Endothelial cell of umbilical vein (primary cell): ENCODE results near the gene GGA1. TPM values are rescaled to one million over a fixed set of nuclear protein-coding genes. Genes with fewer than 3 reads are reported as not detected.

Experiments used
- BruUV-seq: library from RNA; stranded (reverse); fragments of 400-500 nt; replicated peaks from 2 replicates; lab custom pipeline; 2021; lab: Mats Ljungman, UMichigan
- CTCF ChIA-PET: fragments of 300-600, 350-600 bp; sonication (Branson Sonifier 250); formaldehyde crosslinking; loops from one replicate; lab custom pipeline; 2021; ENCODE audit warnings: antibody characterized with exemption, inconsistent platforms; lab: Charles Lee
- POLR2A ChIA-PET: fragments of 300-600, 350-600 bp; sonication (Branson Sonifier 250); formaldehyde crosslinking; loops from one replicate; lab custom pipeline; 2021; ENCODE audit warnings: antibody characterized with exemption, inconsistent platforms; lab: Charles Lee
- DNase-seq: peaks from one replicate; pipeline ENCODE4 v3.0.0-alpha.2; 2011; ENCODE audit warnings: low read depth, low spot score
- FAIRE-seq: peaks from 2 replicates; lab custom pipeline; 2011; peaks lifted over from hg19 to GRCh38; lab: Jason Lieb, UNC
- H2AFZ ChIP-seq: 2 replicates; pipeline ENCODE4 v1.6.0; 2012; ENCODE audit warnings: low read depth, low read length, control low read depth, inconsistent platforms
- H3K27ac ChIP-seq: 2 replicates; pipeline ENCODE4 v1.5.1; 2011; ENCODE audit warnings: low read depth, mild to moderate bottlenecking, control low read depth, low read length, moderate library complexity; ENCODE audit not compliant: insufficient read depth
- H3K27me3 ChIP-seq, 2 experiments: 2 replicates each; pipeline versions ENCODE4 v1.6.0 to v1.6.1; 2011; ENCODE audit warnings: low read length in 2 of 2, mixed read lengths in 1 of 2; ENCODE audit not compliant: control insufficient read depth in 2 of 2, insufficient read depth in 2 of 2
- H3K36me3 ChIP-seq, 2 experiments: 2 replicates in 1 of 2; 3 replicates in 1 of 2; pipeline ENCODE4 v1.5.1; 2011; ENCODE audit warnings: low read length in 2 of 2, mild to moderate bottlenecking in 1 of 2, moderate library complexity in 1 of 2; ENCODE audit not compliant: control insufficient read depth in 2 of 2, insufficient read depth in 2 of 2; ENCODE audit errors: extremely low read depth in 1 of 2
- H3K4me1 ChIP-seq: 3 replicates; pipeline ENCODE4 v1.5.1; 2011; ENCODE audit warnings: mild to moderate bottlenecking, low read length; ENCODE audit not compliant: control insufficient read depth, insufficient read depth; ENCODE audit errors: extremely low read depth
- H3K4me2 ChIP-seq: 2 replicates; pipeline ENCODE4 v1.6.1; 2011; ENCODE audit warnings: low read length, control low read depth, mixed read lengths; ENCODE audit not compliant: insufficient read depth
- H3K4me3 ChIP-seq, 3 experiments: fragments of 200-600 bp in 1 of 3; sonication (generic), shearing (Covaris generic) in 1 of 3; replicated peaks in 1 of 3; 2 replicates each; pipeline ENCODE4 v1.5.1; 2011 to 2016; ENCODE audit warnings: control low read depth in 3 of 3, low read length in 3 of 3, mild to moderate bottlenecking in 2 of 3, inconsistent platforms in 1 of 3, low read depth in 1 of 3, moderate library complexity in 1 of 3; ENCODE audit not compliant: insufficient read depth in 1 of 3
- H3K79me2 ChIP-seq: 2 replicates; pipeline ENCODE4 v1.6.0; 2012; ENCODE audit warnings: low read length, inconsistent platforms; ENCODE audit not compliant: control insufficient read depth, insufficient read depth
- H3K9ac ChIP-seq: replicated peaks from 2 replicates; pipeline ENCODE3; 2011; ENCODE audit warnings: low read length, control low read depth; ENCODE audit not compliant: insufficient read depth; ENCODE audit errors: extremely low read depth
- H3K9me1 ChIP-seq: replicated peaks from 3 replicates; pipeline ENCODE4 v1.6.0; 2011; ENCODE audit warnings: mild to moderate bottlenecking, low read length; ENCODE audit not compliant: control insufficient read depth, insufficient read depth; ENCODE audit errors: extremely low read depth
- H3K9me3 ChIP-seq: replicated peaks from 2 replicates; pipeline ENCODE4 v1.5.1; 2012; ENCODE audit warnings: low read length, inconsistent platforms; ENCODE audit not compliant: control insufficient read depth, insufficient read depth
- H4K20me1 ChIP-seq: replicated peaks from 2 replicates; pipeline ENCODE3; 2011; ENCODE audit warnings: mild to moderate bottlenecking, low read length; ENCODE audit not compliant: control insufficient read depth, insufficient read depth; ENCODE audit errors: extremely low read depth
- CTCF ChIP-seq, 2 donors: IDR thresholded peaks; 1 replicate in 1 of 2; 2 replicates in 1 of 2; pipeline ENCODE4 v1.5.1; 2011; ENCODE audit warnings: low read length in 2 of 2, mild to moderate bottlenecking in 2 of 2, moderate library complexity in 2 of 2, control low read depth in 1 of 2, inconsistent platforms in 1 of 2, low read depth in 1 of 2; ENCODE audit not compliant: insufficient read depth in 1 of 2; ENCODE audit errors: extremely low read depth in 1 of 2
- EZH2 ChIP-seq: IDR thresholded peaks from 2 replicates; pipeline ENCODE4 v1.6.1; 2012; ENCODE audit warnings: borderline replicate concordance, low read depth, mild to moderate bottlenecking, moderate library complexity, low read length, inconsistent platforms; ENCODE audit not compliant: severe bottlenecking
- FOS ChIP-seq: IDR thresholded peaks from 2 replicates; pipeline ENCODE4 v1.6.1; 2011; ENCODE audit warnings: mild to moderate bottlenecking, low read length, moderate library complexity, borderline replicate concordance; ENCODE audit not compliant: insufficient read depth
- GATA2 ChIP-seq: IDR thresholded peaks from 2 replicates; pipeline ENCODE4 v1.7.0; 2011; ENCODE audit warnings: low read depth, mild to moderate bottlenecking, moderate library complexity, mixed read lengths, low read length; ENCODE audit not compliant: insufficient read length, insufficient read depth
- JUN ChIP-seq: IDR thresholded peaks from 2 replicates; pipeline ENCODE4 v1.6.1; 2011; ENCODE audit warnings: borderline replicate concordance, low read depth; ENCODE audit not compliant: insufficient read length, insufficient read depth
- MAX ChIP-seq: IDR thresholded peaks from 2 replicates; pipeline ENCODE4 v1.6.1; 2011; ENCODE audit not compliant: insufficient read depth, insufficient read length
- MYC ChIP-seq: IDR thresholded peaks from one replicate; pipeline ENCODE4 v1.6.1; 2011; ENCODE audit warnings: mild to moderate bottlenecking, low read depth, low read length
- POLR2A ChIP-seq: IDR thresholded peaks from 2 replicates; pipeline ENCODE4 v1.6.1; 2012; ENCODE audit warnings: low read depth, mild to moderate bottlenecking, control low read depth, low read length
- POLR2AphosphoS5 ChIP-seq: IDR thresholded peaks from 2 replicates; pipeline ENCODE4 v1.6.1; 2012; ENCODE audit warnings: low read depth, mild to moderate bottlenecking, control low read depth, low read length, moderate library complexity; ENCODE audit not compliant: insufficient read depth
- dilution Hi-C: fragments of 300-500 bp; cut with MboI; formaldehyde crosslinking; loops from one replicate; pipeline ENCODE4 v1.15.0; 2019; ENCODE audit warnings: low sequenced_read_pairs; ENCODE audit not compliant: extremely low pct_ligation_motif_present
- intact Hi-C: fragments of 100-400 bp; cut with micrococcal nuclease; formaldehyde crosslinking; loops from one replicate; pipeline ENCODE4 v1.10.0; 2022
- polyA plus RNA-seq, 4 experiments: library from polyadenylated mRNA; depleted of rRNA in 3 of 4; stranded (reverse) in 3 of 4; unstranded in 1 of 4; fragments of >200 nt; gene quantifications; 2 replicates each; pipeline versions ENCODE4 v1.2.1 to v1.2.3, GENCODE V29; 2011 to 2012; ENCODE audit warnings: missing spikeins in 1 of 4
- total RNA-seq: library from RNA; stranded (reverse); gene quantifications from 2 replicates; pipeline ENCODE4 v1.2.3, GENCODE V29; 2021

Gene GGA1
- total and polyA plus RNA-seq, 2 donors (not counting 3 experiments of a cell fraction or from before 2014, with no cell fraction given) = 54.1 to 67.5 TPM

DNA sequence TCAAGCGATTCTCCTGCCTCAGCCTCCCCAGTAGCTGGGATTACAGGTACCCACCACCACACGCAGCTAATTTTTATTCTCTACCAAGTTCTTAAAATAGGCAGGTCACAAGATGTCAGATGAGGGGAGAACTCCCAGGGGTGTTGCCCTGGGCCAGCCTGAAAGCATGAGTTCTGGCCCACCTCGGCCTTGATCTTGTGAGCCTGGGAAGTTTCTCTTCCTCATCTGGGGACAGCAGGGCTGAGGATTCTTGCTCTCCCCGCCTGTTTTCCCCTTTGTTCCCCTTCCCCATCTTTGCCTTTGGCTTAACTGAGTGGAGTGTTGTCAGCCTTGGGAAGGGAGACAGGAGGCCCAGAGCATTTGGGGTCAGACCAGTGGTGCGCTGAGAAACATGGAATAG, 53.4 kb downstream of the GGA1 start:
- H3K27me3 ChIP-seq = no peaks in the 10 kb centered on the region
- peaks cover 32% of the 10 kb centered on the region for H3K79me2 ChIP-seq
- no peak overlapping the region for H2AFZ ChIP-seq
- no peak overlapping the region for H3K4me3 ChIP-seq
- H3K9me1 ChIP-seq = no peaks in the 10 kb centered on the region
- no peak for DNase-seq
- H4K20me1 ChIP-seq = no peaks in the 10 kb centered on the region
- ChIA-PET CTCF (interaction anchor here (1.4 to 8.6 kb wide), 8 partner anchors 9 to 201 kb away, joined by 5 to 220 read pairs (median 16); partner anchors contain the start of genes LGALS1 and NOL12), POLR2A (no interaction called here)
- H3K9ac ChIP-seq = no peak overlapping the region
- TF ChIP-seq POLR2A = no peak
- no peak for TF ChIP-seq CTCF (IDR thresholded peaks at IDR 0.05; ENCODE audit: extremely low read depth in 1 of 2, insufficient read depth in 1 of 2, low read depth in 1 of 2, low read length in 2 of 2)
- TF ChIP-seq POLR2AphosphoS5 = no peak
- no peak for TF ChIP-seq EZH2
- TF ChIP-seq MAX = no peak
- TF ChIP-seq FOS = no peak
- TF ChIP-seq GATA2 = no peak
- TF ChIP-seq JUN = no peak
- TF ChIP-seq MYC = no peak
- dilution Hi-C loops (no loop called here), intact Hi-C loops (no loop called here)
- peaks cover 0 to 10% of the 10 kb centered on the region in 2 experiments for H3K36me3 ChIP-seq
- no peak overlapping the region for H3K27ac ChIP-seq
- FAIRE-seq = no peak
- no TSS peak for BruUV-seq
- no peak overlapping the region for H3K4me2 ChIP-seq
- H3K4me1 ChIP-seq = peaks cover 17% of the 10 kb centered on the region
- no peaks in the 10 kb centered on the region for H3K9me3 ChIP-seq
